ENCODE data around the gene HEXA.

Gene HEXA

GRCh38 chr15:72319360-72319984 lies 56.3 kb downstream of the HEXA start:
- DNase-seq (ENCODE audit: low read depth): no peak

- no peak for DNase-seq (ENCODE audit: low read depth)
Measured at GRCh38 chr15:72318408-72318942, 57.3 kb downstream of the HEXA start.

GRCh38 chr15:72315706-72316370 lies 60.0 kb downstream of the HEXA start:
- no peak for DNase-seq (ENCODE audit: low read depth)

GRCh38 chr15:72313881-72314280 lies 61.9 kb downstream of the HEXA start:
- DNase-seq (ENCODE audit: low read depth): no peak

DNA sequence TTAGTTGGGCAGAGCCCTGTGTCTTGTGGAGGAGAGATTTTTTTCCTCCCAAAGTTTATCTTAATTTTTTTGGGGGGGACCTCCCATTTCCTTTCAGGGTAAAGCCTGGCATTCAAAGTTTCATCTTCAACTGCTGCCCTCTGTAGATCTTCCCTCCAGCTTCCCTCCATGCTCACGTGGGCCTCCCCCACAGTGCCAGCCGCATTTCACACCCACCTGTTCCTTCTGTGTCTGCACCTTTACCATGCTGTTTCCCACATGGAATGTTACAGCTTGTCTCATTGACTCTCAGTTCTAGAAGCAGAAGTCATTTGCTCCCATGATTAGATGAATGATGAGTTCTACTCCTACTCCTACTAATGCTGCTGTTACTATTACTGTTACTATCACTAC lies 62.4 kb downstream of the HEXA start:
- DNase-seq (ENCODE audit: low read depth): no peak

DNA sequence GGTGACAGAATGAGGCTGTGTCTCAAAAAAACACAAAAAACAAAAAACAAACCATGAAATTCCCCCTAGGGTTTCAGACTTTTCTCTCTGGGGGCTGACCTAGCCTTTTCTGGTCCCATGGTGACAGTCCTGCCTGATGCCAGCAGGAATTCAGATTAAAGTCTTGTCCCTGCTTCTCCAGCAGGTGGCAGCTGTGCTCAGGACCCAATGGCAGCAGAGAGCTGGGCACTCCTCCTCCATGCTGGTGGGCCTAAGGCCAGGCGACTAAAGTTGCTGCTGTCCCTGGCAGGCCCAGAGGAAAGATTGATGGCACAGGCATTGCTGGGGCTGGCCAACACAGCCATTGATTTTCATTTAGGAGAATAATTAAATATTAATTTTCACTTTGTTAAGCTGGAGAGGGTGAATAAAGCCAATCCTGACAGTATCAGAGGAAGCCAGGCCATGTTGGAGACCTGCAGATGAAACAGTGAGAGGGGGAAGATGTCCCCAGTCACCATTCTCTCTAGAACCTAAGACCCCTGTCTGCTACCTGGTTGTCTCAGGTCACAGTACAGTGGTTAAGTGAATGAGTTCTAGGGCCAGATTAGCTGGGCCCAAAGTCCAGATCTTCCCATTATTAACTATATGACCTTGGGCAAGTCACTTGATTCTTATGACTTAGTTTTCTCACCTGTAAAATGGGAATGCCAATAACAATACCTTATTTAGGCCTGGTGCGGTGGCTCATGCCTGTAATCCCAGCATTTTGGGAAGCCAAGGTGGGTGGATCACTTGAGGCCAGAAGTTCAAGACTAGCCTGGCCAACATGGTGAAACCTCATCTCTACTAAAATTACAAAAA lies 63.0 kb downstream of the HEXA start:
- DNase-seq (ENCODE audit: low read depth): peak; percentile 47

DNA sequence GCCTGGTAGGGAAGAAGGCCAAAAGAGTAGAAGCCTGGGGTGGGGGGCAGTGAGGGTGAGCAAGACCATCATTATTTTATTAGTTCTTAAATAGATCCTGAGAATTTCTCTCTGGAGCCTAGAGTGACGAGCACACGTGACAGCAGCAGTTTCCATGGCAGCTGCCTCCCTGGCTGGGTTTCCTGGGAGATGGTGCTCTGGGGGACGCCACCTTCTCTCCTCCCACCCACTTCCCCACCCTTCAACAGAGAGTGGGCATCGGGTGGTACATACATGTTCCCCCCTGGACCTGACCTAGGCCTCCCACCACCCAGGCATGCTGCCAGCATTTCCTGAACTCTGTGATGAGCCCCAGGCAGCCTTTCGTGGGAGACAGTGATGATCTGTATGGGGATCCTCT lies 68.8 kb downstream of the HEXA start:
- DNase-seq (ENCODE audit: low read depth): no peak

GRCh38 chr15:72306211-72306785 lies 69.5 kb downstream of the HEXA start:
- no peak for DNase-seq (ENCODE audit: low read depth)

GRCh38 chr15:72304596-72304995 lies 71.2 kb downstream of the HEXA start:
- no peak for DNase-seq (ENCODE audit: low read depth)

DNA sequence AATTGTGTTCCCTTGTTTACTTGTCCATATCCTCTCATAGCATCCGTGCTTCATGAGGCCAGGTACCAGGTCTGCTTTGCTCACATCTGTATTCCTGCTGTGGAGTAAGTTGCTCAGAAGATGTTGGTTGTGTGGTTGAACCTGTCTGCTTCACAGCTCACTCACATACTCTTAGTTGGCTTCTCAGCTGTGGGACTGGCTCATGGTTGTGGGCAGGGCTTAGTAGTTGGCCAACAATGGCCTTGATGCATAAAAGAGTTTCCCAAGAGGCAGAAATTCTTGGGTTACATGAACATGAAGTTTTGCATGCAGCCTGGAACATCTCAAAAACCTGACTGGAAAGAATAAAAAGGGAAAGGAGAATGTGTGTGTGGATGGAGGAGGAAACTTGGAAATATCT lies 72.9 kb downstream of the HEXA start:
- DNase-seq (ENCODE audit: low read depth): no peak
